ENCODE measurements around the gene TSPEAR. TPM values are rescaled to one million over a fixed set of nuclear protein-coding genes. Genes with fewer than 3 reads are reported as not detected.

The TSPEAR gene
- polyA plus RNA-seq, 1 of the 3 experiments (the other 2 are of a cell fraction): 0.08 TPM

DNA sequence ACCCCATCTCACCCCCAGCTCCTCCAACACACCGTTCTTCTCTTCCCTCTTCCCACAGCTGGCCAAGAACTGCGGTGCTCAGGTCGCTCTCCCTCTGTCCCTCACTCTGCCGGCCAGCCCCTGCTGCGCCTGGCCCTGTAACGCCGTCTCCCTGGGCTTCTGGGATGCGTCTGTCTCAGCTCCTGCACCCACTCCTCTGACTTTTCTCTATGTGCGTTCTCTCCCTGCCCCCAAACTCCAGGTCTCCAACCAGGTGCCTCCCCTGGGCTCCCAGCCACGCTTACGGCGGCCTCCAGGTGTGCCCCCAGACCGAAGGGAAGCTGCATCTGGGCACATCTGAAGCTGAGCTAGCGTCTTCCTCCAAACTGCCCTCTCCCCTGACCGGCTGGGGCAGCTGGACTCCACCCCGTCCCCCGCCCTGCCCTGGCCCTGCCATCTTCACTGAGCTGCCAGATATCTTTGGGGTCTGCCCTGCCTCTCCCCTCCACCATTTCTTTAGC, 11.8 kb downstream of the TSPEAR start:
- Histone ChIP-seq H3K4me2 (no peak overlapping the region), H3K9me3 (no peaks in the 10 kb centered on the region), H3K36me3 (replicated peaks in 1 of 2; ENCODE audit: control insufficient read depth in 1 of 2, insufficient read depth in 2 of 2, low read length in 1 of 2) (no peaks in the 10 kb centered on the region), H3K4me3 (ENCODE audit: low read depth in 2 of 2, low read length in 1 of 2) (no peak overlapping the region), H3K79me2 (ENCODE audit: insufficient read depth) (no peaks in the 10 kb centered on the region), H3K9ac (no peak overlapping the region), H3K27me3 (ENCODE audit: insufficient read depth) (peaks cover 83% of the 10 kb centered on the region), H4K20me1 (ENCODE audit: insufficient read depth) (no peaks in the 10 kb centered on the region), H3K27ac (ENCODE audit: low read depth in 2 of 2, low read length in 1 of 2) (no peak overlapping the region), H3F3A (replicated peaks; ENCODE audit: insufficient read depth) (no peaks in the 10 kb centered on the region), H3K9me2 (no peaks in the 10 kb centered on the region), H3K4me1 (ENCODE audit: control insufficient read depth in 1 of 2, insufficient read depth in 2 of 2, low read depth in 1 of 2, low read length in 1 of 2) (no peaks in the 10 kb centered on the region; a peak in 1 of 4 replicates), H2AFZ (ENCODE audit: low read depth) (no peak overlapping the region)
- peak; percentile 32 for DNase-seq
- no peak for TF ChIP-seq RFX5 (IDR thresholded peaks at IDR 0.05; ENCODE audit: low read length)
- TF ChIP-seq, protein P1, sequence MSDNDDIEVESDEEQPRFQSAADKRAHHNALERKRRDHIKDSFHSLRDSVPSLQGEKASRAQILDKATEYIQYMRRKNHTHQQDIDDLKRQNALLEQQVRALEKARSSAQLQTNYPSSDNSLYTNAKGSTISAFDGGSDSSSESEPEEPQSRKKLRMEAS (IDR thresholded peaks at IDR 0.05; ENCODE audit: low read depth): no peak
- TF ChIP-seq, protein P2, sequence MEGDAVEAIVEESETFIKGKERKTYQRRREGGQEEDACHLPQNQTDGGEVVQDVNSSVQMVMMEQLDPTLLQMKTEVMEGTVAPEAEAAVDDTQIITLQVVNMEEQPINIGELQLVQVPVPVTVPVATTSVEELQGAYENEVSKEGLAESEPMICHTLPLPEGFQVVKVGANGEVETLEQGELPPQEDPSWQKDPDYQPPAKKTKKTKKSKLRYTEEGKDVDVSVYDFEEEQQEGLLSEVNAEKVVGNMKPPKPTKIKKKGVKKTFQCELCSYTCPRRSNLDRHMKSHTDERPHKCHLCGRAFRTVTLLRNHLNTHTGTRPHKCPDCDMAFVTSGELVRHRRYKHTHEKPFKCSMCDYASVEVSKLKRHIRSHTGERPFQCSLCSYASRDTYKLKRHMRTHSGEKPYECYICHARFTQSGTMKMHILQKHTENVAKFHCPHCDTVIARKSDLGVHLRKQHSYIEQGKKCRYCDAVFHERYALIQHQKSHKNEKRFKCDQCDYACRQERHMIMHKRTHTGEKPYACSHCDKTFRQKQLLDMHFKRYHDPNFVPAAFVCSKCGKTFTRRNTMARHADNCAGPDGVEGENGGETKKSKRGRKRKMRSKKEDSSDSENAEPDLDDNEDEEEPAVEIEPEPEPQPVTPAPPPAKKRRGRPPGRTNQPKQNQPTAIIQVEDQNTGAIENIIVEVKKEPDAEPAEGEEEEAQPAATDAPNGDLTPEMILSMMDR (IDR thresholded peaks at IDR 0.05): no peak
- TF ChIP-seq, protein P3, sequence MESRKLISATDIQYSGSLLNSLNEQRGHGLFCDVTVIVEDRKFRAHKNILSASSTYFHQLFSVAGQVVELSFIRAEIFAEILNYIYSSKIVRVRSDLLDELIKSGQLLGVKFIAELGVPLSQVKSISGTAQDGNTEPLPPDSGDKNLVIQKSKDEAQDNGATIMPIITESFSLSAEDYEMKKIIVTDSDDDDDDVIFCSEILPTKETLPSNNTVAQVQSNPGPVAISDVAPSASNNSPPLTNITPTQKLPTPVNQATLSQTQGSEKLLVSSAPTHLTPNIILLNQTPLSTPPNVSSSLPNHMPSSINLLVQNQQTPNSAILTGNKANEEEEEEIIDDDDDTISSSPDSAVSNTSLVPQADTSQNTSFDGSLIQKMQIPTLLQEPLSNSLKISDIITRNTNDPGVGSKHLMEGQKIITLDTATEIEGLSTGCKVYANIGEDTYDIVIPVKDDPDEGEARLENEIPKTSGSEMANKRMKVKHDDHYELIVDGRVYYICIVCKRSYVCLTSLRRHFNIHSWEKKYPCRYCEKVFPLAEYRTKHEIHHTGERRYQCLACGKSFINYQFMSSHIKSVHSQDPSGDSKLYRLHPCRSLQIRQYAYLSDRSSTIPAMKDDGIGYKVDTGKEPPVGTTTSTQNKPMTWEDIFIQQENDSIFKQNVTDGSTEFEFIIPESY (IDR thresholded peaks at IDR 0.05; ENCODE audit: borderline replicate concordance, low read depth): no peak
- TF ChIP-seq MEF2A (IDR thresholded peaks at IDR 0.05; ENCODE audit: borderline replicate concordance, low read depth): no peak
- no peak for TF ChIP-seq RXRA (IDR thresholded peaks at IDR 0.05; ENCODE audit: borderline replicate concordance, low read depth)
- POLR2A ChIA-PET: no interaction called here
- CTCF ChIA-PET: interaction anchor here (1.7 kb wide), 1 partner anchor 10 kb away, joined by 4 read pairs; no protein-coding TSS in a partner anchor
- WGBS (ENCODE audit: low lambda C conversion rate): 16% methylated on average over 13 of the region's 17 CpGs

GRCh38 chr21:44697811-44698734, 13.3 kb downstream of the TSPEAR start:
- DNase-seq: peak; percentile 62
- Histone ChIP-seq H3K9ac (no peak overlapping the region), H3K27ac (ENCODE audit: low read depth in 2 of 2, low read length in 1 of 2) (no peak overlapping the region), H3K4me1 (ENCODE audit: control insufficient read depth in 1 of 2, insufficient read depth in 2 of 2, low read depth in 1 of 2, low read length in 1 of 2) (no peaks in the 10 kb centered on the region; a peak in 1 of 4 replicates), H4K20me1 (ENCODE audit: insufficient read depth) (no peaks in the 10 kb centered on the region), H3K9me3 (0 out of 2 replicates have a peak, but pooled peaks cover 7% of the 10 kb centered on the region), H3K79me2 (ENCODE audit: insufficient read depth) (no peaks in the 10 kb centered on the region), H3K27me3 (ENCODE audit: insufficient read depth) (peaks cover 70% of the 10 kb centered on the region), H2AFZ (ENCODE audit: low read depth) (no peak overlapping the region), H3K9me2 (no peaks in the 10 kb centered on the region), H3K36me3 (replicated peaks in 1 of 2; ENCODE audit: control insufficient read depth in 1 of 2, insufficient read depth in 2 of 2, low read length in 1 of 2) (no peaks in the 10 kb centered on the region), H3K4me3 (ENCODE audit: low read depth in 2 of 2, low read length in 1 of 2) (no peak overlapping the region), H3F3A (replicated peaks; ENCODE audit: insufficient read depth) (no peaks in the 10 kb centered on the region), H3K4me2 (no peak overlapping the region)
- ChIA-PET POLR2A (no interaction called here), CTCF (interaction anchor here (0.9 to 1.9 kb wide), 3 partner anchors 12 to 187 kb away, joined by 3 to 5 read pairs (median 4); no protein-coding TSS in a partner anchor)
- 12% methylated on average over 19 of the region's 35 CpGs for WGBS (ENCODE audit: low lambda C conversion rate)
- no peak for TF ChIP-seq TAF1 (IDR thresholded peaks at IDR 0.05; ENCODE audit: borderline replicate concordance, low read depth, low read length)
- no peak for TF ChIP-seq EP300 (IDR thresholded peaks at IDR 0.05; ENCODE audit: borderline replicate concordance in 1 of 2, low read depth in 1 of 2, low read length in 1 of 2)
- TF ChIP-seq JUND (IDR thresholded peaks at IDR 0.05): no peak
- TF ChIP-seq SMC3 (IDR thresholded peaks at IDR 0.05; ENCODE audit: low read depth, low read length): no peak
- TF ChIP-seq, protein P4, sequence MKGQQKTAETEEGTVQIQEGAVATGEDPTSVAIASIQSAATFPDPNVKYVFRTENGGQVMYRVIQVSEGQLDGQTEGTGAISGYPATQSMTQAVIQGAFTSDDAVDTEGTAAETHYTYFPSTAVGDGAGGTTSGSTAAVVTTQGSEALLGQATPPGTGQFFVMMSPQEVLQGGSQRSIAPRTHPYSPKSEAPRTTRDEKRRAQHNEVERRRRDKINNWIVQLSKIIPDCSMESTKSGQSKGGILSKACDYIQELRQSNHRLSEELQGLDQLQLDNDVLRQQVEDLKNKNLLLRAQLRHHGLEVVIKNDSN (IDR thresholded peaks at IDR 0.05; ENCODE audit: borderline replicate concordance, low read depth): no peak
- TF ChIP-seq YY1 (IDR thresholded peaks at IDR 0.05; ENCODE audit: low read depth): no peak
- TF ChIP-seq, protein P5, sequence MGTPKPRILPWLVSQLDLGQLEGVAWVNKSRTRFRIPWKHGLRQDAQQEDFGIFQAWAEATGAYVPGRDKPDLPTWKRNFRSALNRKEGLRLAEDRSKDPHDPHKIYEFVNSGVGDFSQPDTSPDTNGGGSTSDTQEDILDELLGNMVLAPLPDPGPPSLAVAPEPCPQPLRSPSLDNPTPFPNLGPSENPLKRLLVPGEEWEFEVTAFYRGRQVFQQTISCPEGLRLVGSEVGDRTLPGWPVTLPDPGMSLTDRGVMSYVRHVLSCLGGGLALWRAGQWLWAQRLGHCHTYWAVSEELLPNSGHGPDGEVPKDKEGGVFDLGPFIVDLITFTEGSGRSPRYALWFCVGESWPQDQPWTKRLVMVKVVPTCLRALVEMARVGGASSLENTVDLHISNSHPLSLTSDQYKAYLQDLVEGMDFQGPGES (IDR thresholded peaks at IDR 0.05; ENCODE audit: low read depth, low read length): no peak
- TF ChIP-seq, protein P3 (IDR thresholded peaks at IDR 0.05; ENCODE audit: borderline replicate concordance, low read depth): no peak

All from SK-N-SH (cell line).